H1 (cell line): Measurements from ENCODE around the gene TLL1. TPM values are rescaled to one million over a fixed set of nuclear protein-coding genes. Genes with fewer than 3 reads are reported as not detected.

Experiments used
- CTCF ChIA-PET: fragments of 300-600 bp; sonication (Branson Sonifier 250); formaldehyde crosslinking; loops from one replicate; lab custom pipeline; 2021; ENCODE audit not compliant: partially characterized antibody; lab: Charles Lee
- POLR2A ChIA-PET: fragments of 300-600 bp; sonication (Branson Sonifier 250); formaldehyde crosslinking; loops from one replicate; lab custom pipeline; 2021; ENCODE audit warnings: inconsistent platforms; ENCODE audit not compliant: partially characterized antibody; lab: Charles Lee
- DNase-seq, 2 experiments: peaks; one replicate each; pipeline versions ENCODE4 v3.0.0 to v3.0.0-alpha.2; 2010 to 2022; ENCODE audit warnings: low spot score in 2 of 2, low read depth in 1 of 2, mixed read lengths in 1 of 2
- FAIRE-seq: peaks from 2 replicates; lab custom pipeline; 2011; peaks lifted over from hg19 to GRCh38; lab: Jason Lieb, UNC
- H2AFZ ChIP-seq: 2 replicates; pipeline ENCODE4 v1.8.1; 2012; ENCODE audit warnings: low read length, inconsistent platforms
- H2AK5ac ChIP-seq: 2 replicates; pipeline ENCODE4 v1.6.1; 2013; ENCODE audit warnings: low read depth, low read length
- H2BK120ac ChIP-seq: replicated peaks from 2 replicates; pipeline ENCODE3; 2013; ENCODE audit warnings: low read depth, low read length, inconsistent platforms
- H2BK12ac ChIP-seq: 2 replicates; pipeline ENCODE4 v1.6.1; 2013; ENCODE audit warnings: low read depth, low read length
- H2BK15ac ChIP-seq: 2 replicates; pipeline ENCODE4 v1.6.1; 2013; ENCODE audit warnings: low read length
- H2BK20ac ChIP-seq: 2 replicates; pipeline ENCODE4 v1.6.1; 2013; ENCODE audit warnings: low read length
- H2BK5ac ChIP-seq: 2 replicates; pipeline ENCODE4 v1.6.1; 2013; ENCODE audit warnings: low read depth, low read length
- H3K14ac ChIP-seq: 2 replicates; pipeline ENCODE4 v1.6.1; 2013; ENCODE audit warnings: inconsistent platforms; ENCODE audit not compliant: insufficient read length
- H3K18ac ChIP-seq: 2 replicates; pipeline ENCODE4 v1.6.1; 2013; ENCODE audit warnings: low read length; ENCODE audit errors: extremely low read depth
- H3K23ac ChIP-seq: 2 replicates; pipeline ENCODE4 v1.6.1; 2013; ENCODE audit warnings: inconsistent platforms; ENCODE audit not compliant: insufficient read length
- H3K23me2 ChIP-seq: 2 replicates; pipeline ENCODE4 v1.6.1; 2013; ENCODE audit warnings: low read depth, low read length
- H3K27ac ChIP-seq: 2 replicates; pipeline ENCODE4 v1.6.1; 2011; ENCODE audit warnings: low read depth, low read length, inconsistent platforms
- H3K27me3 ChIP-seq, 4 experiments: replicated peaks in 1 of 4; 1 replicate in 1 of 4; 2 replicates in 3 of 4; pipeline versions ENCODE4 v1.6.1 to v1.8.1; 2011 to 2013; ENCODE audit warnings: low read length in 3 of 4, mild to moderate bottlenecking in 3 of 4, inconsistent platforms in 2 of 4, mixed read lengths in 2 of 4, moderate library complexity in 1 of 4; ENCODE audit not compliant: control insufficient read depth in 3 of 4, insufficient read depth in 3 of 4; ENCODE audit errors: extremely low read depth in 1 of 4
- H3K36me3 ChIP-seq, 4 experiments: 2 replicates each; pipeline versions ENCODE4 v1.6.1 to v1.8.1; 2011 to 2013; ENCODE audit warnings: mild to moderate bottlenecking in 4 of 4, low read length in 3 of 4, moderate library complexity in 2 of 4, control low read depth in 1 of 4, inconsistent platforms in 1 of 4; ENCODE audit not compliant: insufficient read depth in 4 of 4, control insufficient read depth in 2 of 4
- H3K4ac ChIP-seq: replicated peaks from 2 replicates; pipeline ENCODE3; 2013; ENCODE audit warnings: low read length, low read depth, mixed read lengths, inconsistent platforms; ENCODE audit not compliant: insufficient read length
- H3K4me1 ChIP-seq, 4 experiments: replicated peaks in 1 of 4; 1 replicate in 1 of 4; 2 replicates in 3 of 4; pipeline versions ENCODE4 v1.6.1 to v1.8.1; 2011 to 2013; ENCODE audit warnings: low read length in 3 of 4, inconsistent platforms in 2 of 4, mixed read lengths in 1 of 4; ENCODE audit not compliant: insufficient read depth in 4 of 4, control insufficient read depth in 3 of 4
- H3K4me2 ChIP-seq, 2 experiments: 2 replicates each; pipeline versions ENCODE4 v1.6.1 to v1.8.1; 2011 to 2013; ENCODE audit warnings: low read depth in 2 of 2, low read length in 2 of 2, control low read depth in 1 of 2, inconsistent platforms in 1 of 2, mild to moderate bottlenecking in 1 of 2; ENCODE audit not compliant: insufficient read depth in 1 of 2
- H3K4me3 ChIP-seq, 4 experiments: fragments of 200-600, 300-600 bp in 1 of 4; sonication (generic), shearing (Covaris generic), sonication (Bioruptor Twin) in 1 of 4; 2 replicates each; pipeline versions ENCODE4 v1.5.1 to v1.8.1; 2011 to 2016; ENCODE audit warnings: low read length in 4 of 4, low read depth in 3 of 4, control low read depth in 2 of 4, inconsistent platforms in 2 of 4, mild to moderate bottlenecking in 2 of 4, mixed read lengths in 1 of 4, moderate library complexity in 1 of 4; ENCODE audit not compliant: insufficient read depth in 2 of 4; ENCODE audit errors: extremely low read depth in 1 of 4
- H3K56ac ChIP-seq: replicated peaks from 2 replicates; pipeline ENCODE3; 2013; ENCODE audit warnings: low read depth, mild to moderate bottlenecking, mixed read lengths, low read length, inconsistent platforms; ENCODE audit not compliant: insufficient read length
- H3K79me1 ChIP-seq: 2 replicates; pipeline ENCODE4 v1.6.1; 2013; ENCODE audit warnings: low read depth, low read length, control low read depth
- H3K79me2 ChIP-seq, 2 experiments: 2 replicates each; pipeline versions ENCODE4 v1.6.1 to v1.8.1; 2012 to 2013; ENCODE audit warnings: low read length in 2 of 2, mild to moderate bottlenecking in 2 of 2, inconsistent platforms in 1 of 2; ENCODE audit not compliant: insufficient read depth in 2 of 2, control insufficient read depth in 1 of 2
- H3K9ac ChIP-seq, 4 experiments: replicated peaks in 1 of 4; 1 replicate in 1 of 4; 2 replicates in 3 of 4; pipeline versions ENCODE4 v1.6.1 to v1.8.1; 2011 to 2013; ENCODE audit warnings: low read depth in 3 of 4, low read length in 3 of 4, control low read depth in 2 of 4, mild to moderate bottlenecking in 2 of 4, moderate library complexity in 2 of 4, inconsistent platforms in 1 of 4; ENCODE audit errors: extremely low read depth in 1 of 4
- H3K9me3 ChIP-seq, 2 experiments: 2 replicates each; pipeline versions ENCODE4 v1.6.1 to v1.8.1; 2012 to 2013; ENCODE audit warnings: mild to moderate bottlenecking in 2 of 2, moderate library complexity in 2 of 2, control low read depth in 1 of 2, inconsistent platforms in 1 of 2, low read depth in 1 of 2, low read length in 1 of 2, mixed read lengths in 1 of 2; ENCODE audit not compliant: insufficient read depth in 2 of 2
- H4K20me1 ChIP-seq, 2 experiments: replicated peaks in 1 of 2; 2 replicates each; pipeline versions ENCODE3 to v1.8.1; 2011 to 2013; ENCODE audit warnings: inconsistent platforms in 2 of 2, low read length in 2 of 2, mild to moderate bottlenecking in 1 of 2; ENCODE audit not compliant: insufficient read depth in 2 of 2, control insufficient read depth in 1 of 2
- H4K5ac ChIP-seq: 2 replicates; pipeline ENCODE4 v1.6.1; 2013; ENCODE audit warnings: low read length, low read depth, mixed read lengths, inconsistent platforms; ENCODE audit not compliant: insufficient read length
- H4K8ac ChIP-seq: 2 replicates; pipeline ENCODE4 v1.8.0; 2013; ENCODE audit warnings: mild to moderate bottlenecking, moderate library complexity, low read length, inconsistent platforms; ENCODE audit not compliant: insufficient read depth; ENCODE audit errors: extremely low read depth
- H4K91ac ChIP-seq: replicated peaks from 2 replicates; pipeline ENCODE3; 2013; ENCODE audit warnings: low read length, mixed read lengths, inconsistent platforms; ENCODE audit not compliant: insufficient read length
- CTCF ChIP-seq, 3 experiments: IDR thresholded peaks; 1 replicate in 2 of 3; 2 replicates in 1 of 3; pipeline versions ENCODE4 v1.5.1 to v1.6.1; 2011; ENCODE audit warnings: low read length in 3 of 3, mild to moderate bottlenecking in 3 of 3, inconsistent platforms in 2 of 3, low read depth in 1 of 3, moderate library complexity in 1 of 3; ENCODE audit not compliant: insufficient read depth in 1 of 3; ENCODE audit errors: control extremely low read depth in 1 of 3
- WGBS, 2 experiments: shearing (Covaris generic) in 1 of 2; methylation state at CpG; one replicate each; pipeline versions ENCODE4 v1.1.6 to v1.1.7; 2013 to 2015; ENCODE audit warnings: low lambda C conversion rate in 2 of 2, mixed read lengths in 2 of 2, inconsistent platforms in 1 of 2, low coverage in 1 of 2, missing lambda C conversion rate in 1 of 2; ENCODE audit not compliant: insufficient replicate concordance in 2 of 2, insufficient coverage in 1 of 2, insufficient read length in 1 of 2; ENCODE audit errors: extremely low coverage in 1 of 2, missing lambda C conversion rate in 1 of 2; 5-methylcytosine and 5-hydroxymethylcytosine counted together
- polyA plus RNA-seq, 7 experiments: library from polyadenylated mRNA; depleted of rRNA in 3 of 7; stranded (reverse) in 5 of 7; unstranded in 2 of 7; fragments of >200 nt in 5 of 7; fragments of 200-250 nt in 2 of 7; gene quantifications; 1 replicate in 5 of 7; 2 replicates in 1 of 7; 4 replicates in 1 of 7; pipeline versions ENCODE4 v1.2.1 to v1.2.3, GENCODE V29; 2011 to 2013; ENCODE audit warnings: missing spikeins in 2 of 7, mixed read lengths in 2 of 7
- total RNA-seq: library from RNA; stranded (reverse); fragmentation: NEBNext Ultra II Directional; extraction: Animal tissue kit (Norgen Biotek cat#: 25700); gene quantifications from 2 replicates; pipeline ENCODE4 v1.2.1, GENCODE V29; 2021

The TLL1 gene
- total and polyA plus RNA-seq, 2 of the 8 experiments (the other 6 are each of a cell fraction or from before 2014, with no cell fraction given) = 0.18 to 1.1 TPM

GRCh38 chr4:166078383-166078782, 205.3 kb downstream of the TLL1 start:
- Histone ChIP-seq H3K4me1 (no peaks in the 10 kb centered on the region), H2AK5ac (no peak overlapping the region), H3K9me3 (no peaks in the 10 kb centered on the region), H4K91ac (no peak overlapping the region), H3K14ac (no peak overlapping the region), H3K23me2 (no peaks in the 10 kb centered on the region), H2BK20ac (no peak overlapping the region), H2AFZ (no peak overlapping the region), H3K27me3 (no peaks in the 10 kb centered on the region), H2BK5ac (no peak overlapping the region), H4K5ac (no peak overlapping the region), H3K23ac (no peak overlapping the region), H3K4me2 (no peak overlapping the region), H3K79me2 (no peaks in the 10 kb centered on the region), H3K18ac (no peak overlapping the region), H3K56ac (no peak overlapping the region), H3K4ac (no peak overlapping the region), H4K20me1 (no peaks in the 10 kb centered on the region), H3K4me3 (no peak overlapping the region), H3K9ac (no peak overlapping the region), H3K79me1 (no peaks in the 10 kb centered on the region), H2BK12ac (no peak overlapping the region), H3K36me3 (no peaks in the 10 kb centered on the region), H4K8ac (no peak overlapping the region), H2BK15ac (no peak overlapping the region), H3K27ac (no peak overlapping the region), H2BK120ac (no peak overlapping the region)
- FAIRE-seq (no peak), DNase-seq (no peak)
- 97% methylated on average over 3 of the region's 3 CpGs; no CpG with 5 or more reads in 1 of the 2 experiments for WGBS, 2 experiments
- no peak for TF ChIP-seq CTCF (IDR thresholded peaks at IDR 0.05; ENCODE audit: control extremely low read depth in 1 of 3, insufficient read depth in 1 of 3, low read depth in 1 of 3, low read length in 3 of 3)
- ChIA-PET POLR2A (no interaction called here), CTCF (interaction anchor here (1.3 to 2.0 kb wide), 3 partner anchors 13 to 545 kb away, joined by 3 to 7 read pairs (median 3); no protein-coding TSS in a partner anchor)
